IMR-90 (cell line): Measurements from ENCODE around the gene ZCCHC17. TPM values are rescaled to one million over a fixed set of nuclear protein-coding genes. Genes with fewer than 3 reads are reported as not detected.

Source experiments
- ATAC-seq: fragments of 200-7000 bp; cut with Tn5 transposase; 2 replicates; pipeline ENCODE4 v1.9.1; 2020; ENCODE audit warnings: low read depth, mild to moderate bottlenecking, moderate library complexity
- BruUV-seq: library from RNA; stranded (reverse); fragments of 400-500 nt; replicated peaks from 2 replicates; lab custom pipeline; 2021; lab: Mats Ljungman, UMichigan
- CTCF ChIA-PET: fragments of 300-600 bp; formaldehyde crosslinking; extraction: SDS; loops from one replicate; lab custom pipeline; 2021; ENCODE audit warnings: antibody characterized with exemption; lab: Yijun Ruan, JAX
- POLR2A ChIA-PET: fragments of 300-600 bp; sonication (Branson Sonifier 250); formaldehyde crosslinking; loops from one replicate; lab custom pipeline; 2022; ENCODE audit warnings: antibody characterized with exemption; ENCODE audit not compliant: unreplicated experiment; lab: Charles Lee
- DNase-seq: peaks from one replicate; pipeline ENCODE4 v3.0.0; 2013
- H2AFZ ChIP-seq: replicated peaks from 2 replicates; pipeline ENCODE3; 2013; ENCODE audit warnings: low read length, mild to moderate bottlenecking; ENCODE audit not compliant: poor library complexity
- H2AK5ac ChIP-seq: 2 replicates; pipeline ENCODE4 v1.6.1; 2013; ENCODE audit warnings: low read depth, low read length, inconsistent platforms
- H2AK9ac ChIP-seq: replicated peaks from 2 replicates; pipeline ENCODE3; 2013; ENCODE audit warnings: mild to moderate bottlenecking, low read depth, low read length, moderate library complexity; ENCODE audit not compliant: poor library complexity
- H2BK120ac ChIP-seq: 2 replicates; pipeline ENCODE4 v1.6.1; 2013; ENCODE audit warnings: low read depth, low read length, inconsistent platforms
- H2BK15ac ChIP-seq: 3 replicates; pipeline ENCODE4 v1.6.1; 2013; ENCODE audit warnings: low read depth, low read length, inconsistent platforms
- H2BK20ac ChIP-seq: 2 replicates; pipeline ENCODE4 v1.6.1; 2013; ENCODE audit warnings: low read depth, mild to moderate bottlenecking, inconsistent platforms, low read length, moderate library complexity
- H2BK5ac ChIP-seq: 2 replicates; pipeline ENCODE4 v1.6.1; 2013; ENCODE audit warnings: mild to moderate bottlenecking, low read depth, low read length, inconsistent platforms; ENCODE audit not compliant: poor library complexity, severe bottlenecking
- H3K14ac ChIP-seq: replicated peaks from 2 replicates; pipeline ENCODE4 v1.6.1; 2013; ENCODE audit warnings: low read depth, low read length, inconsistent platforms
- H3K18ac ChIP-seq: 2 replicates; pipeline ENCODE4 v1.6.1; 2013; ENCODE audit warnings: low read depth, low read length, control low read depth
- H3K23ac ChIP-seq: 2 replicates; pipeline ENCODE4 v1.6.1; 2013; ENCODE audit warnings: low read depth, low read length, inconsistent platforms
- H3K27ac ChIP-seq: 2 replicates; pipeline ENCODE4 v1.5.1; 2013; ENCODE audit warnings: mild to moderate bottlenecking, control low read depth, low read length; ENCODE audit not compliant: insufficient read depth
- H3K27me3 ChIP-seq: 2 replicates; pipeline ENCODE4 v1.6.1; 2013; ENCODE audit warnings: low read length; ENCODE audit not compliant: control insufficient read depth, insufficient read depth
- H3K36me3 ChIP-seq: 2 replicates; pipeline ENCODE4 v1.6.1; 2013; ENCODE audit warnings: low read length, mixed read lengths; ENCODE audit not compliant: control insufficient read depth, insufficient read depth
- H3K4ac ChIP-seq: 2 replicates; pipeline ENCODE4 v1.6.1; 2013; ENCODE audit warnings: low read depth, low read length, inconsistent platforms
- H3K4me1 ChIP-seq: 2 replicates; pipeline ENCODE4 v1.6.1; 2013; ENCODE audit warnings: low read length, mixed read lengths; ENCODE audit not compliant: control insufficient read depth, insufficient read depth
- H3K4me2 ChIP-seq: 2 replicates; pipeline ENCODE4 v1.6.1; 2013; ENCODE audit warnings: low read depth, mild to moderate bottlenecking, control low read depth, low read length, moderate library complexity
- H3K4me3 ChIP-seq: 2 replicates; pipeline ENCODE4 v1.5.1; 2013; ENCODE audit warnings: low read depth, mild to moderate bottlenecking, control low read depth, low read length, moderate library complexity; ENCODE audit not compliant: insufficient read depth
- H3K56ac ChIP-seq: 2 replicates; pipeline ENCODE4 v1.6.1; 2013; ENCODE audit warnings: low read length, inconsistent platforms; ENCODE audit not compliant: insufficient read depth; ENCODE audit errors: extremely low read depth
- H3K79me1 ChIP-seq, 2 experiments: 2 replicates each; pipeline ENCODE4 v1.6.1; 2013; ENCODE audit warnings: low read length in 2 of 2, inconsistent platforms in 1 of 2, low read depth in 1 of 2
- H3K9ac ChIP-seq: 2 replicates; pipeline ENCODE4 v1.6.1; 2013; ENCODE audit warnings: low read depth, low read length, control low read depth
- H3K9me1 ChIP-seq: 2 replicates; pipeline ENCODE4 v1.6.1; 2013; ENCODE audit warnings: low read length, inconsistent platforms; ENCODE audit not compliant: insufficient read depth
- H3K9me3 ChIP-seq: 2 replicates; pipeline ENCODE4 v1.6.1; 2013; ENCODE audit warnings: low read length; ENCODE audit not compliant: control insufficient read depth, insufficient read depth
- H4K20me1 ChIP-seq: 2 replicates; pipeline ENCODE4 v1.6.1; 2013; ENCODE audit warnings: low read length, inconsistent platforms; ENCODE audit not compliant: insufficient read depth
- H4K5ac ChIP-seq: 2 replicates; pipeline ENCODE4 v1.6.1; 2013; ENCODE audit warnings: mild to moderate bottlenecking, low read depth, low read length, control low read depth
- H4K8ac ChIP-seq, 2 experiments: 2 replicates each; pipeline ENCODE4 v1.6.1; 2013; ENCODE audit warnings: low read depth in 2 of 2, low read length in 2 of 2, control low read depth in 1 of 2, inconsistent platforms in 1 of 2
- H4K91ac ChIP-seq: 2 replicates; pipeline ENCODE4 v1.6.1; 2013; ENCODE audit warnings: low read depth, low read length, inconsistent platforms; ENCODE audit not compliant: insufficient read depth
- MXI1 ChIP-seq: IDR thresholded peaks from 2 replicates; pipeline ENCODE4 v1.6.1; 2012; ENCODE audit warnings: low read depth, mild to moderate bottlenecking, low read length, moderate library complexity, borderline replicate concordance
- NFE2L2 ChIP-seq: fragments of 150-350 bp; IDR thresholded peaks from 2 replicates; pipeline ENCODE4 v1.6.1; 2016; ENCODE audit warnings: low read depth, mild to moderate bottlenecking, low read length
- SMC3 ChIP-seq: fragments of 150-350 bp; IDR thresholded peaks from 2 replicates; pipeline ENCODE4 v1.6.1; 2016; ENCODE audit warnings: low read depth, mild to moderate bottlenecking, antibody characterized with exemption, low read length, moderate library complexity
- WGBS, 2 experiments: methylation state at CpG; one replicate each; pipeline versions ENCODE4 v1.1.5 to v1.1.7; 2013; ENCODE audit warnings: missing lambda C conversion rate in 2 of 2; ENCODE audit not compliant: insufficient read length in 1 of 2; ENCODE audit errors: extremely low coverage in 2 of 2; 5-methylcytosine and 5-hydroxymethylcytosine counted together
- dilution Hi-C: fragments of 300-500 bp; cut with HindIII; formaldehyde crosslinking; loops from one replicate; pipeline ENCODE4 v1.14.3; 2018; ENCODE audit warnings: low sequenced_read_pairs; ENCODE audit not compliant: unreplicated experiment
- in situ Hi-C: fragments of 300-500 bp; cut with MboI; formaldehyde crosslinking; loops from 3 replicates; pipeline ENCODE4 v1.14.3; 2019; ENCODE audit warnings: low sequenced_read_pairs, inconsistent platforms, mixed read lengths
- intact Hi-C: fragments of 100-400 bp; cut with micrococcal nuclease; formaldehyde crosslinking; loops from 2 replicates; pipeline ENCODE4 v1.10.0; 2022
- polyA plus RNA-seq, 3 experiments: library from polyadenylated mRNA; depleted of rRNA; stranded (reverse); fragments of >200 nt; gene quantifications; 2 replicates each; pipeline ENCODE4 v1.2.3, GENCODE V29; 2012; ENCODE audit warnings: low replicate concordance in 1 of 3
- total RNA-seq: library from RNA; depleted of rRNA; stranded (reverse); fragments of >200 nt; gene quantifications from 2 replicates; pipeline ENCODE4 v1.2.3, GENCODE V29; 2012

Gene ZCCHC17
- total and polyA plus RNA-seq, 2 of the 4 experiments (the other 2 are of a cell fraction), result 48.4 to 48.9 TPM

DNA sequence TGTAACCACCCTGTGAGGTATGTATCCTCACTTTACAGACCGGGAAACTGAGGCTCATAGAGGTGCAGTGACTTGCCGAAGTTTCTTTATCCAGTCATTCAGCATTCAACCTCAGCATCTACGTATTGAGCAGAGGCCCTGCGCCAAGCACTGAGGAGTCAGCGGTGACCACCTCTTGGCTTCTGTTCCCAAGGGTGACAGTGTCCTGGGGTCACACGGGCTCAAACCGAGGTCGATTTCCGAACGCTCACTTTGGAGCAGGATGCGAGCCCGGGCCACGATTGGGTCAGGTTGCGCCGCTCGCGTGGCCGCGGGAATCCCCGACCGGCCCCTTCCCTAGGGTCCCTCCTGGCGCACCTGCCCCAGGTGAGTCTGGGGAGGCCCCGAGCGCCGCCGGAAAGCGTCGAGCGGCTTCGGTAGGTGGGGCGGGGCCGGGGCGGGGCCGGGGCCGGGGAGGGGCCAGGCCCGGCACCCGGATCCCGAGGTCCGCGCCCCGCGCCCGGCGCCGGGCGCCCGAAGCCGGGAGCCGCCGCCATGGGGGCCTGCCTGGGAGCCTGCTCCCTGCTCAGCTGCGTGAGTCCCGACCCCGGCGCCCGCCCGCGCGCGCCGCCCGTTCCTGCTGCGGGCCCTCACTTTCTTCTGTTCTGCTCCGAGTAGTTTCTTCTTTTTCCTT, 116.0 kb downstream of the ZCCHC17 start, which contains the start of gene SERINC2:
Gene SERINC2 (plus strand): TSS at position 482 of the 673 bp plus-strand sequence. CDS start 53 bp downstream, at position 535.
- CTCF ChIA-PET, result interaction anchor here (1.3 to 3.3 kb wide), 2 partner anchors 9 to 19 kb away, joined by 4 to 13 read pairs; no protein-coding TSS in a partner anchor
- peaks cover 42% of the 10 kb centered on the region for H3K4me1 ChIP-seq
- H3K27ac ChIP-seq, result peak within 1 kb of the TSS; percentile 89

More for the DNA sequence above, 116.0 kb downstream of the ZCCHC17 start, which contains the start of gene SERINC2:
- peak within 1 kb of the TSS; percentile 95 for H2AFZ ChIP-seq
- no TSS peak for BruUV-seq
- H2AK5ac ChIP-seq, result peak within 1 kb of the TSS; percentile 84
- peak within 1 kb of the TSS; percentile 64 to 82; a peak in 3 of 4 replicates for H4K8ac ChIP-seq
- TF ChIP-seq SMC3 (no peak), MXI1 (no peak), NFE2L2 (no peak)
- H3K36me3 ChIP-seq, result peaks cover 4% of the 10 kb centered on the region; the same call in 1 of the 2 replicates
- peak within 1 kb of the TSS; percentile 15; the same call in 1 of the 3 replicates for H2BK15ac ChIP-seq
- H3K56ac ChIP-seq, result peak within 1 kb of the TSS; percentile 42; the same call in 1 of the 2 replicates
- H2BK5ac ChIP-seq, result peak within 1 kb of the TSS; percentile 79
- peak within 1 kb of the TSS; percentile 93 for H3K23ac ChIP-seq
- H3K27me3 ChIP-seq, result no peaks in the 10 kb centered on the region
- H2BK120ac ChIP-seq, result peak within 1 kb of the TSS; percentile 89
- POLR2A ChIA-PET, result no interaction called here
- H4K91ac ChIP-seq, result peak within 1 kb of the TSS; percentile 89
- DNase-seq (no peak), ATAC-seq (peak; percentile 41)
- H3K18ac ChIP-seq, result peak within 1 kb of the TSS; percentile 91
- peak within 1 kb of the TSS; percentile 78; the same call in 1 of the 2 replicates for H2BK20ac ChIP-seq
- H4K20me1 ChIP-seq, result peaks cover 25% of the 10 kb centered on the region
- peak within 1 kb of the TSS; percentile 98 for H2AK9ac ChIP-seq
- peak within 1 kb of the TSS; percentile 96 for H3K4me2 ChIP-seq
- no peaks in the 10 kb centered on the region for H3K9me3 ChIP-seq
- 8% methylated on average over 20 of the region's 63 CpGs; no CpG with 5 or more reads in 1 of the 2 experiments for WGBS, 2 experiments
- dilution Hi-C loops (no loop called here), in situ Hi-C loops (no loop called here), intact Hi-C loops (no loop called here)
- peak within 1 kb of the TSS; percentile 96 for H3K9ac ChIP-seq
- H3K4me3 ChIP-seq, result peak within 1 kb of the TSS; percentile 89
- peak within 1 kb of the TSS; percentile 94 for H3K4ac ChIP-seq
- H4K5ac ChIP-seq, result peak within 1 kb of the TSS; percentile 89
- peaks cover 53% of the 10 kb centered on the region for H3K9me1 ChIP-seq
- H3K14ac ChIP-seq, result peak within 1 kb of the TSS; percentile 98
- H3K79me1 ChIP-seq, result peaks cover 0 to 46% of the 10 kb centered on the region in 2 experiments; a peak in 3 of 4 replicates
